IMR-90 (cell line): ENCODE measurements around the gene KIAA1328. TPM values are rescaled to one million over a fixed set of nuclear protein-coding genes. Genes with fewer than 3 reads are reported as not detected.

ENCODE experiments used
- ATAC-seq: fragments of 200-7000 bp; cut with Tn5 transposase; 2 replicates; pipeline ENCODE4 v1.9.1; 2020; ENCODE audit warnings: low read depth, mild to moderate bottlenecking, moderate library complexity
- BruUV-seq: library from RNA; stranded (reverse); fragments of 400-500 nt; replicated peaks from 2 replicates; lab custom pipeline; 2021; lab: Mats Ljungman, UMichigan
- CTCF ChIA-PET: fragments of 300-600 bp; formaldehyde crosslinking; extraction: SDS; loops from one replicate; lab custom pipeline; 2021; ENCODE audit warnings: antibody characterized with exemption; lab: Yijun Ruan, JAX
- POLR2A ChIA-PET: fragments of 300-600 bp; sonication (Branson Sonifier 250); formaldehyde crosslinking; loops from one replicate; lab custom pipeline; 2022; ENCODE audit warnings: antibody characterized with exemption; ENCODE audit not compliant: unreplicated experiment; lab: Charles Lee
- DNase-seq: peaks from one replicate; pipeline ENCODE4 v3.0.0; 2013
- H2AFZ ChIP-seq: replicated peaks from 2 replicates; pipeline ENCODE3; 2013; ENCODE audit warnings: low read length, mild to moderate bottlenecking; ENCODE audit not compliant: poor library complexity
- H2AK5ac ChIP-seq: 2 replicates; pipeline ENCODE4 v1.6.1; 2013; ENCODE audit warnings: low read depth, low read length, inconsistent platforms
- H2AK9ac ChIP-seq: replicated peaks from 2 replicates; pipeline ENCODE3; 2013; ENCODE audit warnings: mild to moderate bottlenecking, low read depth, low read length, moderate library complexity; ENCODE audit not compliant: poor library complexity
- H2BK120ac ChIP-seq: 2 replicates; pipeline ENCODE4 v1.6.1; 2013; ENCODE audit warnings: low read depth, low read length, inconsistent platforms
- H2BK15ac ChIP-seq: 3 replicates; pipeline ENCODE4 v1.6.1; 2013; ENCODE audit warnings: low read depth, low read length, inconsistent platforms
- H2BK20ac ChIP-seq: 2 replicates; pipeline ENCODE4 v1.6.1; 2013; ENCODE audit warnings: low read depth, mild to moderate bottlenecking, inconsistent platforms, low read length, moderate library complexity
- H2BK5ac ChIP-seq: 2 replicates; pipeline ENCODE4 v1.6.1; 2013; ENCODE audit warnings: mild to moderate bottlenecking, low read depth, low read length, inconsistent platforms; ENCODE audit not compliant: poor library complexity, severe bottlenecking
- H3K14ac ChIP-seq: replicated peaks from 2 replicates; pipeline ENCODE4 v1.6.1; 2013; ENCODE audit warnings: low read depth, low read length, inconsistent platforms
- H3K18ac ChIP-seq: 2 replicates; pipeline ENCODE4 v1.6.1; 2013; ENCODE audit warnings: low read depth, low read length, control low read depth
- H3K23ac ChIP-seq: 2 replicates; pipeline ENCODE4 v1.6.1; 2013; ENCODE audit warnings: low read depth, low read length, inconsistent platforms
- H3K27ac ChIP-seq: 2 replicates; pipeline ENCODE4 v1.5.1; 2013; ENCODE audit warnings: mild to moderate bottlenecking, control low read depth, low read length; ENCODE audit not compliant: insufficient read depth
- H3K27me3 ChIP-seq: 2 replicates; pipeline ENCODE4 v1.6.1; 2013; ENCODE audit warnings: low read length; ENCODE audit not compliant: control insufficient read depth, insufficient read depth
- H3K36me3 ChIP-seq: 2 replicates; pipeline ENCODE4 v1.6.1; 2013; ENCODE audit warnings: low read length, mixed read lengths; ENCODE audit not compliant: control insufficient read depth, insufficient read depth
- H3K4ac ChIP-seq: 2 replicates; pipeline ENCODE4 v1.6.1; 2013; ENCODE audit warnings: low read depth, low read length, inconsistent platforms
- H3K4me1 ChIP-seq: 2 replicates; pipeline ENCODE4 v1.6.1; 2013; ENCODE audit warnings: low read length, mixed read lengths; ENCODE audit not compliant: control insufficient read depth, insufficient read depth
- H3K4me2 ChIP-seq: 2 replicates; pipeline ENCODE4 v1.6.1; 2013; ENCODE audit warnings: low read depth, mild to moderate bottlenecking, control low read depth, low read length, moderate library complexity
- H3K4me3 ChIP-seq: 2 replicates; pipeline ENCODE4 v1.5.1; 2013; ENCODE audit warnings: low read depth, mild to moderate bottlenecking, control low read depth, low read length, moderate library complexity; ENCODE audit not compliant: insufficient read depth
- H3K56ac ChIP-seq: 2 replicates; pipeline ENCODE4 v1.6.1; 2013; ENCODE audit warnings: low read length, inconsistent platforms; ENCODE audit not compliant: insufficient read depth; ENCODE audit errors: extremely low read depth
- H3K79me1 ChIP-seq, 2 experiments: 2 replicates each; pipeline ENCODE4 v1.6.1; 2013; ENCODE audit warnings: low read length in 2 of 2, inconsistent platforms in 1 of 2, low read depth in 1 of 2
- H3K9ac ChIP-seq: 2 replicates; pipeline ENCODE4 v1.6.1; 2013; ENCODE audit warnings: low read depth, low read length, control low read depth
- H3K9me1 ChIP-seq: 2 replicates; pipeline ENCODE4 v1.6.1; 2013; ENCODE audit warnings: low read length, inconsistent platforms; ENCODE audit not compliant: insufficient read depth
- H3K9me3 ChIP-seq: 2 replicates; pipeline ENCODE4 v1.6.1; 2013; ENCODE audit warnings: low read length; ENCODE audit not compliant: control insufficient read depth, insufficient read depth
- H4K20me1 ChIP-seq: 2 replicates; pipeline ENCODE4 v1.6.1; 2013; ENCODE audit warnings: low read length, inconsistent platforms; ENCODE audit not compliant: insufficient read depth
- H4K5ac ChIP-seq: 2 replicates; pipeline ENCODE4 v1.6.1; 2013; ENCODE audit warnings: mild to moderate bottlenecking, low read depth, low read length, control low read depth
- H4K8ac ChIP-seq, 2 experiments: 2 replicates each; pipeline ENCODE4 v1.6.1; 2013; ENCODE audit warnings: low read depth in 2 of 2, low read length in 2 of 2, control low read depth in 1 of 2, inconsistent platforms in 1 of 2
- H4K91ac ChIP-seq: 2 replicates; pipeline ENCODE4 v1.6.1; 2013; ENCODE audit warnings: low read depth, low read length, inconsistent platforms; ENCODE audit not compliant: insufficient read depth
- BHLHE40 ChIP-seq: fragments of 150-350 bp; IDR thresholded peaks from 2 replicates; pipeline ENCODE4 v1.6.1; 2016; ENCODE audit warnings: mild to moderate bottlenecking, low read depth, low read length
- CEBPB ChIP-seq: IDR thresholded peaks from 2 replicates; pipeline ENCODE4 v1.6.1; 2012; ENCODE audit warnings: low read depth, low read length, improper control_type of control experiment
- FOS ChIP-seq: fragments of 150-350 bp; IDR thresholded peaks from 2 replicates; pipeline ENCODE4 v1.6.1; 2016; ENCODE audit warnings: low read depth, low read length
- MAFK ChIP-seq: IDR thresholded peaks from 2 replicates; pipeline ENCODE4 v1.6.1; 2012; ENCODE audit warnings: low read depth, low read length, improper control_type of control experiment
- MAZ ChIP-seq: IDR thresholded peaks from 2 replicates; pipeline ENCODE4 v1.6.1; 2012; ENCODE audit warnings: low read depth, mild to moderate bottlenecking, low read length, improper control_type of control experiment, moderate library complexity, borderline replicate concordance
- POLR2A ChIP-seq: IDR thresholded peaks from 2 replicates; pipeline ENCODE4 v1.6.1; 2012; ENCODE audit warnings: mild to moderate bottlenecking, low read depth, low read length
- RAD21 ChIP-seq: IDR thresholded peaks from 2 replicates; pipeline ENCODE4 v1.6.1; 2012; ENCODE audit warnings: low read length, improper control_type of control experiment
- RCOR1 ChIP-seq: IDR thresholded peaks from 2 replicates; pipeline ENCODE4 v1.6.1; 2012; ENCODE audit warnings: mild to moderate bottlenecking, low read length, improper control_type of control experiment; ENCODE audit not compliant: insufficient replicate concordance
- SMC3 ChIP-seq: fragments of 150-350 bp; IDR thresholded peaks from 2 replicates; pipeline ENCODE4 v1.6.1; 2016; ENCODE audit warnings: low read depth, mild to moderate bottlenecking, antibody characterized with exemption, low read length, moderate library complexity
- WGBS, 2 experiments: methylation state at CpG; one replicate each; pipeline versions ENCODE4 v1.1.5 to v1.1.7; 2013; ENCODE audit warnings: missing lambda C conversion rate in 2 of 2; ENCODE audit not compliant: insufficient read length in 1 of 2; ENCODE audit errors: extremely low coverage in 2 of 2; 5-methylcytosine and 5-hydroxymethylcytosine counted together
- dilution Hi-C: fragments of 300-500 bp; cut with HindIII; formaldehyde crosslinking; loops from one replicate; pipeline ENCODE4 v1.14.3; 2018; ENCODE audit warnings: low sequenced_read_pairs; ENCODE audit not compliant: unreplicated experiment
- in situ Hi-C: fragments of 300-500 bp; cut with MboI; formaldehyde crosslinking; loops from 3 replicates; pipeline ENCODE4 v1.14.3; 2019; ENCODE audit warnings: low sequenced_read_pairs, inconsistent platforms, mixed read lengths
- intact Hi-C: fragments of 100-400 bp; cut with micrococcal nuclease; formaldehyde crosslinking; loops from 2 replicates; pipeline ENCODE4 v1.10.0; 2022
- polyA plus RNA-seq, 3 experiments: library from polyadenylated mRNA; depleted of rRNA; stranded (reverse); fragments of >200 nt; gene quantifications; 2 replicates each; pipeline ENCODE4 v1.2.3, GENCODE V29; 2012; ENCODE audit warnings: low replicate concordance in 1 of 3
- total RNA-seq: library from RNA; depleted of rRNA; stranded (reverse); fragments of >200 nt; gene quantifications from 2 replicates; pipeline ENCODE4 v1.2.3, GENCODE V29; 2012
- TF ChIP-seq, protein P1 (sequence below): conservative IDR thresholded peaks from 2 replicates; pipeline ENCODE4 v1.5.1; 2012; ENCODE audit warnings: mild to moderate bottlenecking, low read depth, low read length, improper control_type of control experiment
- TF ChIP-seq, protein P2 (sequence below): fragments of 150-350 bp; IDR thresholded peaks from 2 replicates; pipeline ENCODE4 v1.6.1; 2017; ENCODE audit warnings: mild to moderate bottlenecking, antibody characterized with exemption, low read length, low read depth

Gene KIAA1328
- total and polyA plus RNA-seq, 2 of the 4 experiments (the other 2 are of a cell fraction), result 2.4 to 7.0 TPM

DNA sequence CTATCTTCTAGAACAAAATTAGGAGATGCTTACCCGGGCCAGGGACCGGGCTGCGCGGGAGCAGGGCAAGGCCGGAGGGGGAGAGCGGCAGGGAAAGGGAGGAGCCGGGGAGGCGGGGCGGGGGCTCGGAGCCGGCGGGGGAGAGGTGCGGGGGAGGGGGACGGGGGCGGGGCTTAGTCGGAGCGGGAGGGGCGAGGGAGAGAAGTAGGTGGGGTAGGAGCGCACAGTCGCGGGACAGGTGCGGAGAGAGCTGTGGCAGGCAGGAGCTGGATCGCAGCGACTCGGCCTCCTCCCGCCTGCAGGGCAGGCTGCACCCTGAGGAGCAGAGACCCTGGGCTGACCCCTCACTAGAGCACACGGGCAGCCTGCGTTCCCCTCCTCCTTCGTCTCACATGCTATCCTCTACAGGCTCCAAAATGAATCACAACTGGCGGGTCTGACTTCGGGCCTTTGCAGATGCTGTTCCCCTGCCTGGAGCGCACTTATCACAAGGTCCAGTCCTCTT, 446.4 kb downstream of the KIAA1328 start (continued):
- TF ChIP-seq BHLHE40 (no peak), CEBPB (no peak)
- TF ChIP-seq, protein P1, sequence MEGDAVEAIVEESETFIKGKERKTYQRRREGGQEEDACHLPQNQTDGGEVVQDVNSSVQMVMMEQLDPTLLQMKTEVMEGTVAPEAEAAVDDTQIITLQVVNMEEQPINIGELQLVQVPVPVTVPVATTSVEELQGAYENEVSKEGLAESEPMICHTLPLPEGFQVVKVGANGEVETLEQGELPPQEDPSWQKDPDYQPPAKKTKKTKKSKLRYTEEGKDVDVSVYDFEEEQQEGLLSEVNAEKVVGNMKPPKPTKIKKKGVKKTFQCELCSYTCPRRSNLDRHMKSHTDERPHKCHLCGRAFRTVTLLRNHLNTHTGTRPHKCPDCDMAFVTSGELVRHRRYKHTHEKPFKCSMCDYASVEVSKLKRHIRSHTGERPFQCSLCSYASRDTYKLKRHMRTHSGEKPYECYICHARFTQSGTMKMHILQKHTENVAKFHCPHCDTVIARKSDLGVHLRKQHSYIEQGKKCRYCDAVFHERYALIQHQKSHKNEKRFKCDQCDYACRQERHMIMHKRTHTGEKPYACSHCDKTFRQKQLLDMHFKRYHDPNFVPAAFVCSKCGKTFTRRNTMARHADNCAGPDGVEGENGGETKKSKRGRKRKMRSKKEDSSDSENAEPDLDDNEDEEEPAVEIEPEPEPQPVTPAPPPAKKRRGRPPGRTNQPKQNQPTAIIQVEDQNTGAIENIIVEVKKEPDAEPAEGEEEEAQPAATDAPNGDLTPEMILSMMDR, result no peak

DNA sequence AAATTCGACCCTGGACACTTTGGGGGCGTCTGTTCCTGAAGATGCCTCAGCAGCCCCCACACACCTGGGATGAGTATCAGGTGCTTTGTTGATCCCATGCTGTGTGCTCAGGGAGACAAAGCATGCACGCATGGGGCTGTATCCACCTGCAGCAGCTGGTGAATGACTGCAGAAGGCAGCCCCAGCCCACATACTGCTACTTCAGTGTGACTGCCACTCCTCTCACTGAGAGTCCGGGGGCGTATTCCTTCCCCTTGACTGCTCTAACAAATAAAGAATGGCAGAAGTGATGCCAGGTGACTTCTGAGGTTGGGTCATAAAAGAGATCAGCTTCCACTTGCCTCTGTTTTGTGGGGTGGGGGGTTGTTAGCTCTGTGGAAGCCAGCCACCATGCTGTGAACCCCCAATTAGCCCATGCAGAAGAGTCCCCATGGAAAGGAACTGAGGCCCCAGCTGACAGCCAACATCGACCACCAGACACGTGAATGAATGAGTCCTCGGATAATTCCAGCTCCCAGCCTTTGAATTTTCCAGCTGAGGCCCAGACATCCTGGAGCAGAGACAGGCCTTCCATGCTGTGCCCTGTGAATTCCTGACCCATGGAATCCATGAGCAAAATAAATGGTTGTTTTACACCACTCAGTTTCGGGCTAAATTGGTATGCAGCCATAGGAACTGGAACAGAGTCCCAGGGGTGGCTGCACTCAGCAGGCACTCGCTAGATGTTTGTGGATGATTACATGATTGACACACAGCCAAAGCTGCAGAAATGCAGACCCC, 447.4 kb downstream of the KIAA1328 start:
- Histone ChIP-seq H3K79me1 (no peaks in the 10 kb centered on the region), H2AK9ac (no peak overlapping the region), H2AFZ (peak overlapping the region; percentile 11), H3K27ac (no peak overlapping the region), H3K9ac (no peak overlapping the region), H3K4ac (no peak overlapping the region), H2AK5ac (no peak overlapping the region), H4K8ac (no peak overlapping the region), H2BK20ac (no peak overlapping the region), H2BK15ac (no peak overlapping the region), H3K27me3 (peaks cover 30% of the 10 kb centered on the region), H3K4me2 (no peak overlapping the region), H3K23ac (no peak overlapping the region), H3K36me3 (no peaks in the 10 kb centered on the region), H3K56ac (no peak overlapping the region), H3K4me3 (no peak overlapping the region), H4K20me1 (no peaks in the 10 kb centered on the region), H4K91ac (no peak overlapping the region), H2BK120ac (no peak overlapping the region), H3K9me3 (no peaks in the 10 kb centered on the region), H3K9me1 (no peaks in the 10 kb centered on the region), H3K14ac (no peak overlapping the region), H2BK5ac (no peak overlapping the region), H4K5ac (no peak overlapping the region), H3K18ac (no peak overlapping the region), H3K4me1 (no peaks in the 10 kb centered on the region)
- dilution Hi-C loops, result no loop called here
- intact Hi-C loops, result no loop called here
- no TSS peak for BruUV-seq
- in situ Hi-C loops, result no loop called here
- 49% methylated on average over 5 of the region's 10 CpGs; no CpG with 5 or more reads in 1 of the 2 experiments for WGBS, 2 experiments
- ChIA-PET CTCF (no interaction called here), POLR2A (no interaction called here)
- no peak for DNase-seq
- ATAC-seq, result no peak
- TF ChIP-seq RAD21 (no peak), POLR2A (no peak), BHLHE40 (no peak), MAFK (no peak), RCOR1 (no peak), SMC3 (no peak), FOS (no peak), MAZ (no peak)
- TF ChIP-seq, protein P1, result no peak
- TF ChIP-seq, protein P2, sequence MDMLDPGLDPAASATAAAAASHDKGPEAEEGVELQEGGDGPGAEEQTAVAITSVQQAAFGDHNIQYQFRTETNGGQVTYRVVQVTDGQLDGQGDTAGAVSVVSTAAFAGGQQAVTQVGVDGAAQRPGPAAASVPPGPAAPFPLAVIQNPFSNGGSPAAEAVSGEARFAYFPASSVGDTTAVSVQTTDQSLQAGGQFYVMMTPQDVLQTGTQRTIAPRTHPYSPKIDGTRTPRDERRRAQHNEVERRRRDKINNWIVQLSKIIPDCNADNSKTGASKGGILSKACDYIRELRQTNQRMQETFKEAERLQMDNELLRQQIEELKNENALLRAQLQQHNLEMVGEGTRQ, result no peak
